HUES48 (cell line): ENCODE results near the gene C2CD3.

ENCODE experiments used
- H3K27ac ChIP-seq: one replicate; pipeline ENCODE4 v1.7.0; 2013; ENCODE audit warnings: low read depth, low read length, inconsistent platforms
- H3K27me3 ChIP-seq: 2 replicates; pipeline ENCODE4 v1.6.1; 2013; ENCODE audit warnings: mild to moderate bottlenecking, low read length; ENCODE audit not compliant: control insufficient read depth, insufficient read depth
- H3K36me3 ChIP-seq: 2 replicates; pipeline ENCODE4 v1.6.1; 2013; ENCODE audit warnings: low read length; ENCODE audit not compliant: control insufficient read depth, insufficient read depth
- H3K4me1 ChIP-seq: 2 replicates; pipeline ENCODE4 v1.6.1; 2013; ENCODE audit warnings: mild to moderate bottlenecking, low read length; ENCODE audit not compliant: control insufficient read depth, insufficient read depth
- H3K4me3 ChIP-seq: 2 replicates; pipeline ENCODE4 v1.5.1; 2013; ENCODE audit warnings: mild to moderate bottlenecking, low read depth, low read length
- H3K9ac ChIP-seq: 2 replicates; pipeline ENCODE4 v1.6.1; 2013; ENCODE audit warnings: mild to moderate bottlenecking, low read depth, low read length, moderate library complexity
- H3K9me3 ChIP-seq: 2 replicates; pipeline ENCODE4 v1.6.1; 2013; ENCODE audit warnings: low read length; ENCODE audit not compliant: control insufficient read depth, insufficient read depth

Gene C2CD3

DNA sequence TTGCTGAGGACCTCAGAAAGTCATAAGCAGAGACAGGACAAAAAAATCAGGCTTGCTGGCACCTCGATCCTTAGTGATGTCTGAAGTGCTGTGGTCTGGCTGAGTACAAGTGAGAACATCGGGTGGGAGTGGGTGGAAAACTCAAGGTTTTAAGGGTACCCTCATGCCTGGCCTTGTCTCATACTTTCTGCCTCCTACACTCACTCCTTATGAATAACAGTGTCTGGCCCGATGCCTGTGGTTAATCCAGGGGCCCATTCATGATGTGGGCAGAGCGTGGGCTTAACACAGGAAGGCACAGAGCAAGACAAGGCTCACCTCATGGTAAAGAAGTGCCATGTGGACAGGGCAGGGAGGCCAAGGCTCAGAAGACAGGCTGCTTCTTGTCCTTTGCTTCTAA, 150.9 kb downstream of the C2CD3 start:
- Histone ChIP-seq H3K27me3 (no peaks in the 10 kb centered on the region), H3K27ac (no peak overlapping the region), H3K36me3 (0 out of 2 replicates have a peak, but pooled peaks cover 2% of the 10 kb centered on the region), H3K4me3 (no peak overlapping the region), H3K9ac (no peak overlapping the region), H3K9me3 (no peaks in the 10 kb centered on the region), H3K4me1 (no peaks in the 10 kb centered on the region)

DNA sequence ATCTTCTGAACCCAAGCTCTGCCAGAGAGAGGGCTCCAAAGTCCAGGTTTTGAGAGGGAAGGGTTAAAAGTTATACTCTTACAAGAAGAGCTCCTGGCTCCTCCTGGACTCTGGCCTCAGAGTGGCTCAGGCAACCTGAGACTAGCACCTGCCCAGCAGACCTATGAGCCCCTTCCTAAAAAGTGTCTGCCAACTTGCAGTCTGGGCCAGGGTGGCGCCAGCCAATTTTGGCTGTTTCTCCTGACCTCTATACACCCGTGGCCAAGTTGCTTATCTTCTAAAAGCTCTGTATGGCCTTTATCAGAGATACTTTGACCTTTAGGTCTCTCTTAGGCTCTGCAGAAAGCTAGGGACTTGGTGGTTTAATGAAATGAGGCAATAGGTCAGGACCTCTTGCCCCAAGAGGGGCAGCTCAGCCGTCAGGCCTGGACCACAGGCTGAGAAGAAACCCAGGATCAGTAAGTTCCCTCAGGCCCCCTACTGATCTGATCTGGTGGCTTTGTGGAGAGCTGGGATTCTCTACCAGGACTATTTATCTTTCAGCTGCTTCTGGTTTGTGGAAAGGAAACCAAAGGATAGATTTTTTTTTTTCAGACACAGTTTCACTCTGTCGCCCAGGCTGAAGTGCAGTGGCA, 151.6 kb downstream of the C2CD3 start:
- Histone ChIP-seq H3K36me3 (0 out of 2 replicates have a peak, but pooled peaks cover 2% of the 10 kb centered on the region), H3K9ac (no peak overlapping the region), H3K27ac (no peak overlapping the region), H3K4me3 (no peak overlapping the region), H3K4me1 (no peaks in the 10 kb centered on the region), H3K9me3 (no peaks in the 10 kb centered on the region), H3K27me3 (no peaks in the 10 kb centered on the region)

DNA sequence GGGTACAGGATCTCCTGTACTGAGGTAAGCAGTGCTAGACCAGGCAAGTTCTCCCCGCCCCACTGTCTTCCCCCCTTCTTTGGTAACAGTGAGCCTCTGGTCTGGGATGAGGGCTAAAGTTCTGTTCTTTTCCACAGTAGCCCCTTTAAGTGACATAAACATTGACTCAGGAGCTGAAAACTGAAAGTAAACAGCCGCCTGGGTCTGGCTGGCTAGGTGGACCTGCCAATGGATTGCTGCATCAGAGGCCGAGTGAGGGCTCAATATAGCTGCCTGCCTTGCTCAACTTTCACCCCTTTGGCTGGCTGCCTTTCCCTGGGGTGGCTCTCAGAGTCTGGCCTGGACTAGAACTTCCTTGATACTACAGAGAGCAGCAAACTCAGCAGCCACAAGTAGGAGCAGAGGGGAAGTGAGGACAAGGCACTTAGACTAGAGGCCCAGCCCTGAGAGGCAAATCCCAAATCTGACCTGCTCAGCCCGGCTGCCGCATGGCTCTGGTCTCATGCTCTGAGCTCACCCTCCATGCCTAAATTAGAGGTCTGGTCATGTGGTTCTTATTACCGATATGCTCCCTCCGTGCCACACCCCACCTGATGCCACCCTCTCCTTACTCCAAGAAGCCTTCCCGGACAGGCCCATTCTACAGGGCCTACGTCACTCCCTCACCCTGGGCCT, 152.3 kb downstream of the C2CD3 start:
- Histone ChIP-seq H3K27me3 (no peaks in the 10 kb centered on the region), H3K4me3 (no peak overlapping the region), H3K9me3 (no peaks in the 10 kb centered on the region), H3K27ac (no peak overlapping the region), H3K9ac (no peak overlapping the region), H3K36me3 (0 out of 2 replicates have a peak, but pooled peaks cover 2% of the 10 kb centered on the region), H3K4me1 (no peaks in the 10 kb centered on the region)

DNA sequence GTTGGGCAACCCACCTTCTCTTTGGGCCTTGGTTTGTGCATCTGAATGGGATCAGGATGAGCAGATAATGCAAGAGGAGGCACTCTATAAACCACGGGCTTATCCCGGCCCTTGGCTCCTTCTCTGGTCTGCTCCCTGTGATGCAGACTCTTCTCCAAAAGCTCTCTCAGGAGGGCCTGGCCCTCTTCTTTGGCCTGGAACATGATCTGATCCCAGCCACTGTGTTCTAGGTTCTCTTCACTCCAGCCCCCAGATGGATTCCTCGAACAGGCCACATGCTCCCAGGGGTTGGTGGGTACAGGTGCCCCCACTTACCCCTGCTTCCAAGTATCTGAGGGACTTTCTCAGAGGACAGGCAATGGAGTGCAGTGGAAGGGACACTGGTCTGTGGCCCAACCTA, 153.2 kb downstream of the C2CD3 start:
- no peaks in the 10 kb centered on the region for H3K4me1 ChIP-seq
- no peak overlapping the region for H3K27ac ChIP-seq
- peaks cover 8% of the 10 kb centered on the region; the same call in 1 of the 2 replicates for H3K36me3 ChIP-seq
- no peaks in the 10 kb centered on the region for H3K27me3 ChIP-seq
- H3K9ac ChIP-seq = no peak overlapping the region
- H3K9me3 ChIP-seq = no peaks in the 10 kb centered on the region
- H3K4me3 ChIP-seq = no peak overlapping the region

DNA sequence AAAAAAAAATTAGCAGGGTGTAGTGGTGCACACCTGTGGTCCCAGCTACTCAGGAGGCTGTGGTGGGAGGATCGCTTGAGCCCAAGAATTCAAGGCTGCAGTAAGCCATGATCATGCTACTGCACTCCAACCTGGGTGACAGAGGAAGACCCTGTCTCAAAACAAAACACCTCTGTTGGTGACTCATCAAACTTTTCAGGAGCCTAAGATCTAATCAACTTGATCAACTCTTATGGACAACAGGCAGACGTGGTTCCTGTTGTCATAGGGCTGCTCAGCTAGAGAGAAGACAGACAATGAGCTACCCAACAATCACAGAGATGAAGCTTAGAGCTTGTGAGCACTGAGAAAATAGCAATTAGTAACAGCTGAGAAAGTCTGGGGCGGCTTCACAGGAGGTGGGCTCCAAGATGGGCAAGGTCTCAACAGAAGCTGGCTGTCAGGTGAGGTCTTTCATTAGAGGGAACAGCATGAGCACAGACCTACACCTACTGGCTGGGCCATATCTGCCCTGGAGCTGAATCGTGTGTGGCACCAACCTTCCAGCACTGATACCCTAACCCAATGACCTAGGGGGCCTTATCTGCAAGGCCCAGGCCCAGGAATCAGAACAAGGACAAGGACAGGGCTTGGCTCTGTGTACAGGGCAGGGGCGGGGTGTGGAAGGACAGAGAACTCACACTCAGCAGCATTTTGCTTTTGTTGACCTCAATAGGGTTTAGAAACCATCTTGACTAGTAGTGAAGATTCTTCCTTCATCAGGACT, 154.7 kb downstream of the C2CD3 start:
- no peaks in the 10 kb centered on the region for H3K27me3 ChIP-seq
- H3K4me3 ChIP-seq = no peak overlapping the region
- no peaks in the 10 kb centered on the region for H3K9me3 ChIP-seq
- no peaks in the 10 kb centered on the region for H3K4me1 ChIP-seq
- no peak overlapping the region for H3K27ac ChIP-seq
- H3K9ac ChIP-seq = no peak overlapping the region
- H3K36me3 ChIP-seq = peaks cover 14% of the 10 kb centered on the region; the same call in 1 of the 2 replicates

DNA sequence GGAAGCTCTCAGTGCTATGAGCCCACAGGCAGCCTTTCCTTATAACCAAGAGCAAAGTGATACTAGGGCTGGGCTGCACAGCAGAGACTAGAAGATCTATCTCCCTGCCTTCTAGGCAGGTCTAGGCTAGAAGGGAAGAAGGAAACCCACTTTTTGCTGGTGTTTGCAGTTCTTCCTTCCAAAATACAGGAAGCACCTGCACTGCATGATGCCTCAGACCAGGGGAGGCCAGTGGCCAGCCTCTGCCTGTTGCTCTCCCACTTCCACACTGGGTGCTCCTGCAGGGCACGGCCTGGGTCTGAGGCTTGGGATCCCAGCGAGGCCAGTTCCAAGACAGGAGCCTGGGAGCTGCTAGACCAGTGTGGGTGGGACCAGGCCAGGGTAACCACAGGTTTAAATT, 155.9 kb downstream of the C2CD3 start:
- no peaks in the 10 kb centered on the region for H3K27me3 ChIP-seq
- H3K4me1 ChIP-seq = no peaks in the 10 kb centered on the region
- no peak overlapping the region for H3K9ac ChIP-seq
- no peak overlapping the region for H3K27ac ChIP-seq
- no peak overlapping the region for H3K4me3 ChIP-seq
- H3K9me3 ChIP-seq = no peaks in the 10 kb centered on the region
- H3K36me3 ChIP-seq = peaks cover 12% of the 10 kb centered on the region; the same call in 1 of the 2 replicates

DNA sequence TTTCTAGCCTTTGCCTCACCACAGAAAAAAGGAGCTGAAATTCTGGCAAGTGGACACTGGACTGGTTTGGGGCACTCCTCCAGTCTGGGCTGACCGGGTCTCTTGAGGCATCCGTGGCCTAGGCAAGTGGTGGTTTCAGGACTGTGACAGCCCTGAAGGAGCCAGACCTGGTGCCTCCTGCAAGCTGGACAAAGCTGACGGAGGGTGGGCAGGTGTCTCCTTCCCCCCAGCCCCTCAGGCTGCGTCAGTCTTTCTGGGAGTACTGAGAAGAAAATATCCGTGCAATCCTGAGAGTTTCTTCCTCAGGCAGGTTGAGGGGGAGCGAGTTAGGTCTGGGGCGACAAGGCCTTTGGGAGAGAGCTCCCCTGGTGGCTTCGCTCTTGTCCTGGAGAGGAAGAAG, 157.7 kb downstream of the C2CD3 start:
- no peak overlapping the region for H3K27ac ChIP-seq
- H3K36me3 ChIP-seq = peaks cover 12% of the 10 kb centered on the region; the same call in 1 of the 2 replicates
- H3K9me3 ChIP-seq = no peaks in the 10 kb centered on the region
- H3K9ac ChIP-seq = no peak overlapping the region
- H3K4me1 ChIP-seq = no peaks in the 10 kb centered on the region
- H3K4me3 ChIP-seq = no peak overlapping the region
- H3K27me3 ChIP-seq = no peaks in the 10 kb centered on the region

DNA sequence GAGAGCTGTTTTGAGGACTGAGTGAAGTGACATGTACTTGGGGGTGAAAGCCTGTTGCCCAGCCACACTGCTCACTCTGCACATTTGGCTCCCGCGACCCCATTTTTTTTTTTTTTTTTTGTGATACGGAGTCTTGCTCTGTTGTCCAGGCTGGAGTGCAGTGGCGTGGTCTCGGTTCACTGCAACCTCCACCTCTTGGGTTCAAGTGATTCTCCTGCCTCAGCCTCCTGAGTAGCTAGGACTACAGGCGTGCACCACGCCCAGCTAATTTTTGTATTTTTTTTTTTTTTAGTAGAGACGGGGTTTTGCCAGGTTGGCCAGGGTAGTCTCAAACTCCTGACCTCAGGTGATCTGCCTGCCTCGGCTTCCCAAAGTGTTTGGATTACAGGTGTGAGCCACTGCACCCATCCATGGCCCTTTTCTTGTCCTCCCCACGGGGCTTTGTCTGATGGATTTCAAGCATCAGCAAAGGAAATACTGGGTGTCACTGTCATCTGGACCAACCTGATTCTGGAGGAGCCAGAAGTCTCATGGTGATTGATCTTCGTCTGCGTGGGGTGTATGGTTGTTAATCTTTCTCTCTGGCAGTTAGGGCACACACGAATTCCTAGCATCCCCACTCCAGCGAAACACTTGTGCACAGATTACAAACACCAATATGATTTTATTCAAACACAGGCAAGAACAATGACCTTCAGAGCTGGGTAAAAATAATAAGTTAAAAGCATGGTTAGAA, 158.6 kb downstream of the C2CD3 start:
- Histone ChIP-seq H3K4me1 (no peaks in the 10 kb centered on the region), H3K9me3 (no peaks in the 10 kb centered on the region), H3K4me3 (no peak overlapping the region), H3K27me3 (no peaks in the 10 kb centered on the region), H3K36me3 (peaks cover 12% of the 10 kb centered on the region; the same call in 1 of the 2 replicates), H3K9ac (no peak overlapping the region), H3K27ac (no peak overlapping the region)

DNA sequence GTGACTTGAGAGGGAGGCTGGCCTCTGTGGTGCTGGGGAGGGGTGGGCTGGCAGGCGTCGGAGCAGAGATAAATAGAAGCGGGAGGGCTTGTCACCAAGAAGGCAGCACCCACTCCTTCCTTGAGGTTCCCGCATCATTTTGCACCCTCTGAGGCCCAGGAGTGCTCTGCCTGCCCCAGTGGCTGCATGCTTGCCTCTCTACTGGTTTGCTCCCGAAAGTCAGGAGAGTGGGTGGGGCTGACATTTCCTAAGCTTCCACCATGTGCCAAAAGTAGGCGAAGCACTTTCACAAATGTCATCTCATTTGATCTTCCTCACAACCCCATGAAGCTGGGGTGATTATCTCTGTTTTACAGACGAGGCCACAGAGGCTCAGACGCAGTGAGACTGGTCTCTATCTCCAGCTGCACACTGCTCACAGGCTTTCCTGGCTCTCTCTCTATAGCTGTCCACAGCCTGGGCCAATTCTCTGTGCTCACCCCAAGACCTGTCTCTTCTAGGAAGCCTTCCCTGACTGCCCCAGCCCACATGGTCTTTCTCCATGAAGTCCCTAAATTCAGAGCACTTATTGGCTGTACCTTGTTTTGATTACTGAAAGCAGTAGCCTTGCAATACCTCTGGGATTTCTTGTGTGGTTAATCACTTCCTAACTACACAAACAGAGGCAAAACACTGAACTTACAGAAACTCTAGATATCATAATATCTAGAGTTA, 159.3 kb downstream of the C2CD3 start:
- no peaks in the 10 kb centered on the region for H3K9me3 ChIP-seq
- peaks cover 12% of the 10 kb centered on the region; the same call in 1 of the 2 replicates for H3K36me3 ChIP-seq
- H3K27ac ChIP-seq = no peak overlapping the region
- H3K9ac ChIP-seq = no peak overlapping the region
- no peak overlapping the region for H3K4me3 ChIP-seq
- H3K27me3 ChIP-seq = no peaks in the 10 kb centered on the region
- H3K4me1 ChIP-seq = no peaks in the 10 kb centered on the region
